Colonic mucosa (tissue), 4 donors: ENCODE data around the gene ITGA11. TPM values are rescaled to one million over a fixed set of nuclear protein-coding genes. Genes with fewer than 3 reads are reported as not detected.

Source experiments
- DNase-seq: peaks from one replicate; pipeline ENCODE4 v3.0.0-alpha.2; 2020
- H3K27ac ChIP-seq: fragments of 200-600 bp; one replicate; pipeline ENCODE4 v1.8.0; 2021
- H3K27me3 ChIP-seq: fragments of 200-600 bp; one replicate; pipeline ENCODE4 v1.8.0; 2021
- H3K36me3 ChIP-seq: fragments of 200-600 bp; one replicate; pipeline ENCODE4 v1.8.0; 2021
- H3K4me1 ChIP-seq: fragments of 200-600 bp; one replicate; pipeline ENCODE4 v1.8.0; 2021; ENCODE audit warnings: mild to moderate bottlenecking
- H3K4me3 ChIP-seq: fragments of 200-600 bp; one replicate; pipeline ENCODE4 v1.8.0; 2021
- H3K9ac ChIP-seq, 2 donors: one replicate each; pipeline ENCODE4 v1.7.0; 2013; ENCODE audit warnings: control low read depth in 2 of 2, low read depth in 2 of 2, low read length in 2 of 2
- H3K9me3 ChIP-seq: fragments of 200-600 bp; one replicate; pipeline ENCODE4 v1.8.0; 2021
- intact Hi-C: fragments of 100-400 bp; cut with DNase I; formaldehyde crosslinking; loops from one replicate; pipeline ENCODE4 v1.14.1; 2022
- total RNA-seq, 2 donors: library from RNA; stranded (reverse); fragmentation: NEBNext Ultra II Directional in 1 of 2; extraction: Animal tissue kit (Norgen Biotek cat#: 25700) in 1 of 2; gene quantifications; one replicate each; pipeline ENCODE4 v1.2.1, GENCODE V29; 2021
- TF ChIP-seq, protein P1 (sequence below): fragments of 200-600 bp; IDR thresholded peaks from one replicate; pipeline ENCODE4 v1.8.0; 2022; ENCODE audit warnings: antibody characterized with exemption, mild to moderate bottlenecking
- donor health status: healthy.
- donor health status: DM: no; HTN: no; CAD: no.
- donor health status: DM: no; HTN: no; CAD: no.

Gene ITGA11
- total RNA-seq, 2 donors from 2014 or later = 2.4 to 4.1 TPM

DNA sequence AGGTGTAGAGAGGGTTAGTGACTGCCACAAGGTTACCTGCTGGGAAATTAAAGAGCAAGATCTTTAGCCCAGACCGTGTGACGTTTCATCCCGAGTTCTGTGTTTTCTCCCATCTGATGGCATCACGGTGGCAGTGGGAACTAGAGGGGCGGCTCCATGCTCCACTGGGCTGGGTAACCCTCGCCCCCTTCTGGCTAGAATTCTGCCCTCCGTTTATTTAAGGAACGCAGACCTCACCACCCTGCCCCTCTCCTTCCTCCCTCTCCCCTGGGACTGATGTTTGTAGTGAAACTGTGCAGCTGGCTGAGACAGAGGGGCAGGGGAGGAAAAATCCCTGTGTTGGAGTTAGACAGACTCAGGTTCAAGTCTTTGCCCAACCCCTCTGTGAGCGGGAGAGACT lies 65.6 kb downstream of the ITGA11 start:
- DNase-seq = no peak
- Histone ChIP-seq H3K36me3 (no peaks in the 10 kb centered on the region), H3K4me3 (no peak overlapping the region), H3K9ac (no peak overlapping the region), H3K27me3 (no peaks in the 10 kb centered on the region), H3K27ac (no peak overlapping the region), H3K9me3 (no peaks in the 10 kb centered on the region), H3K4me1 (no peaks in the 10 kb centered on the region)
- intact Hi-C loops = no loop called here
- TF ChIP-seq, protein P1, sequence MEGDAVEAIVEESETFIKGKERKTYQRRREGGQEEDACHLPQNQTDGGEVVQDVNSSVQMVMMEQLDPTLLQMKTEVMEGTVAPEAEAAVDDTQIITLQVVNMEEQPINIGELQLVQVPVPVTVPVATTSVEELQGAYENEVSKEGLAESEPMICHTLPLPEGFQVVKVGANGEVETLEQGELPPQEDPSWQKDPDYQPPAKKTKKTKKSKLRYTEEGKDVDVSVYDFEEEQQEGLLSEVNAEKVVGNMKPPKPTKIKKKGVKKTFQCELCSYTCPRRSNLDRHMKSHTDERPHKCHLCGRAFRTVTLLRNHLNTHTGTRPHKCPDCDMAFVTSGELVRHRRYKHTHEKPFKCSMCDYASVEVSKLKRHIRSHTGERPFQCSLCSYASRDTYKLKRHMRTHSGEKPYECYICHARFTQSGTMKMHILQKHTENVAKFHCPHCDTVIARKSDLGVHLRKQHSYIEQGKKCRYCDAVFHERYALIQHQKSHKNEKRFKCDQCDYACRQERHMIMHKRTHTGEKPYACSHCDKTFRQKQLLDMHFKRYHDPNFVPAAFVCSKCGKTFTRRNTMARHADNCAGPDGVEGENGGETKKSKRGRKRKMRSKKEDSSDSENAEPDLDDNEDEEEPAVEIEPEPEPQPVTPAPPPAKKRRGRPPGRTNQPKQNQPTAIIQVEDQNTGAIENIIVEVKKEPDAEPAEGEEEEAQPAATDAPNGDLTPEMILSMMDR = no peak

DNA sequence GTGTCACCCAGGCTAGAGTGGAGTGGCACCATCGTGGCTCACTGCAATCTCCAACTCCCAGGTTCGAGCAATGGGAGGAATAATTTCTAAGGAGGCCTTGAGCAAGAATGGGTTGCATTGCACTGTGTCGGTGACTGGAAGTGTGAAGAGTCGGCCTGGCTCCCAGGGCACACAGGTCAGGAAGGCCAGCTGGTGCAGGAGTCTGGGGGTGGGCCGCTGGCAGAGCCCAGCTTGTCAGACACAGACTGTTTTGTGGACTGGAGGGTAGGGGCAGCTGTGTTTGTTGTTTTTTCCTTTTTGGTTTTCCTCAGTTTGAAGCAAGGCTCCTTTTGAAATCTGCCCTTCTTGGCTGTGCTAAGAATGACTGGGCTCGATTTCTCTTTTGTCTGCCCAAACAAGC lies 66.2 kb downstream of the ITGA11 start:
- DNase-seq = no peak
- Histone ChIP-seq H3K27me3 (no peaks in the 10 kb centered on the region), H3K9me3 (no peaks in the 10 kb centered on the region), H3K27ac (no peak overlapping the region), H3K4me3 (no peak overlapping the region), H3K9ac (no peak overlapping the region), H3K36me3 (no peaks in the 10 kb centered on the region), H3K4me1 (no peaks in the 10 kb centered on the region)
- TF ChIP-seq, protein P1 = no peak
- intact Hi-C loops = no loop called here

DNA sequence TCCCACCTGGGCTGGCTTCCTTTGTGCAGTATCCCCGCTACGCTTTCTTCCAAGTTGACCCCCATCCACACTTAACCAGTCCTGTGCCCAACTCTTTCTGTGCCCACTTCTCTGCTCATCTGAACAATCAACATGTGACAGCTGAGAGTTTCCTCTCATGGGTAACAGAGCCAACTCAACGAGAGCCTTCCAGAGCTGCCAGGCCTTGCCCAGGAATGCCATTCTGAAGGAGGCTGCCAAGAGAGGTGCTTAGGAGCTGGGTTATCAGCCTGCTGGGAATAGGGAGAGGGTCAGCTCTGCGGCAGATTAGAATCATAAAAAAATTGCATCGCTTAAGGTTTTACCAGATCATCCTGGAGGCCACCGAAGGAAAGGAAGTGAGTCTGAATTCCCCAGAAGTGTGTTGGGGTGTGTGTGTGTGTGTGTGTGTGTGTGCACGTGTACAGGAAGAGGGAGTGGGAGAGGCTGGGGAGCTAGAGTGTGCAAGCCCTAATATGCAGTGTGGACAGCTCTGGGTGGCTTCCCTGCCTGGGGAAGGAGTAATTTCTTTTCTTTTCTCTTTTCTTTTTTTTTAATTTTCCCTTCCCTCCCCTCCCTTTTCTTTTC lies 66.7 kb downstream of the ITGA11 start:
- H3K9me3 ChIP-seq = no peaks in the 10 kb centered on the region
- DNase-seq = no peak
- no peak overlapping the region for H3K9ac ChIP-seq
- no peak overlapping the region for H3K27ac ChIP-seq
- H3K4me3 ChIP-seq = no peak overlapping the region
- intact Hi-C loops = no loop called here
- no peaks in the 10 kb centered on the region for H3K27me3 ChIP-seq
- TF ChIP-seq, protein P1 = no peak
- H3K4me1 ChIP-seq = no peaks in the 10 kb centered on the region
- H3K36me3 ChIP-seq = no peaks in the 10 kb centered on the region

DNA sequence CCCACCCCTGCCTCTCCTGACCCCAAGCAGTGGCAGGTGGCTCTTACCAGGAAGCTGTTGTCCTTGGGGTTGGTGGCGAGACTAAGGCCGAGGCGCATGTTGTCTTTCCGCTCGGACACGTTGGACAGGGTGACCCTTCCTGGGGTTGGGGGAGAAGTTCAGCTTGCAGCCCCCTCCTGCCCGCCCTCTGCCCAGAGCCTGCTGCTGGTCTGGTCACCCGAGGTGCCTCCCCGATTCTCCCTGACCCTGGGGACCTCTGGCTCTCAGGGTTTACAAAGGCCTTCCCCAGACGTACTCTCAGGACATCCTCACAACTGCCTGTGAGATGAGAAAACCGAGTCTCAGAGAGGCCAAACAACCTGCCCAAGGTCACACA lies 67.3 kb downstream of the ITGA11 start:
- Histone ChIP-seq H3K27me3 (no peaks in the 10 kb centered on the region), H3K4me3 (no peak overlapping the region), H3K9me3 (no peaks in the 10 kb centered on the region), H3K9ac (no peak overlapping the region), H3K36me3 (no peaks in the 10 kb centered on the region), H3K4me1 (no peaks in the 10 kb centered on the region), H3K27ac (no peak overlapping the region)
- intact Hi-C loops = no loop called here
- TF ChIP-seq, protein P1 = no peak
- no peak for DNase-seq

DNA sequence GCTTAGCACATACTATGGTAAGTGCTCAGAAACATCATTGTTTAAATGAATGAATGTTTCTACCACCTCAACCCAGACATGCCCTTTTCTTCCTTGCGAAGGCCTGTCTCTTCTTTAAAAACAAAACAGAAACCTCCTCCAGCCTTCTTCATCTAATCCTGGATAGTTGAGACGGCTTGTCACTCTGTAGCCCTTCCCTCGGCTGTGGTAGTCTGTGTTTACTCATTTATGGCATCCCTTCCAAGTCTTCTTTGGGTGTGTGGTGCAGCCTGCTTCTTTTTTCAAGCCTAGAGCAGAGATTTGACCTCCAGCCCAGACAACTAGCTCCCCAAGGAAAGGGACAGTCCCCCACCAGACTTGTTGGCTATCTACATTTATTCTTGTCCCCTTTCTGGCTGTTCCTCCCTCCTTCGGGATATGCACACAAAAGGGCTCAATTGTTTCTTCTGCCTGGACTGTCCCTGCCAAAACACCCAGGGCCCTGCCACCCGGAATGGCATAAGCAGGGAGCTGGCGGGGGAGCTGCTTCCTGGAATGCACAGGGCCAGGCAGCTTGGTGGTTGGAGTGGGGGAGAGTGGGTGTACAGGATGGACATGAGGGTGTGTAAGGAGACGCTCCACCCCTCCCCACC lies 67.8 kb downstream of the ITGA11 start:
- Histone ChIP-seq H3K36me3 (no peaks in the 10 kb centered on the region), H3K27ac (no peak overlapping the region), H3K4me1 (no peaks in the 10 kb centered on the region), H3K4me3 (no peak overlapping the region), H3K9ac (no peak overlapping the region), H3K27me3 (no peaks in the 10 kb centered on the region), H3K9me3 (no peaks in the 10 kb centered on the region)
- TF ChIP-seq, protein P1 = no peak
- intact Hi-C loops = no loop called here
- no peak for DNase-seq
